Nephron (organoid): Measurements from ENCODE around the gene CYP1B1.
A peak's percentile ranks its signal among the peaks of the same experiment; 100 is the strongest.

Source experiments
- H3K27ac Mint-ChIP-seq, 3 experiments: 2 replicates each; pipeline ENCODE4 v1.8.0; 2020; ENCODE audit warnings: mixed read lengths in 3 of 3, mild to moderate bottlenecking in 2 of 3, moderate library complexity in 1 of 3
- H3K27me3 Mint-ChIP-seq: 2 replicates; pipeline ENCODE4 v1.8.0; 2021; ENCODE audit warnings: low read depth, mild to moderate bottlenecking, moderate library complexity, mixed read lengths
- H3K36me3 Mint-ChIP-seq: 2 replicates; pipeline ENCODE4 v1.8.0; 2020; ENCODE audit warnings: low read depth, mixed read lengths
- H3K4me1 Mint-ChIP-seq: 2 replicates; pipeline ENCODE4 v1.8.0; 2020; ENCODE audit warnings: mixed read lengths
- H3K4me3 Mint-ChIP-seq, 3 experiments: 2 replicates each; pipeline ENCODE4 v1.8.0; 2020; ENCODE audit warnings: mild to moderate bottlenecking in 3 of 3, mixed read lengths in 3 of 3, moderate library complexity in 2 of 3
- H3K9me3 Mint-ChIP-seq: 2 replicates; pipeline ENCODE4 v1.8.0; 2020; ENCODE audit warnings: mixed read lengths
- TF ChIP-seq, protein P1 (sequence below), 3 experiments: fragments of 200-600 bp; sonication (generic); IDR thresholded peaks; one replicate each; pipeline ENCODE4 v1.5.0; 2021; ENCODE audit warnings: antibody characterized with exemption in 3 of 3; ENCODE audit not compliant: unreplicated experiment in 3 of 3

The CYP1B1 gene

DNA sequence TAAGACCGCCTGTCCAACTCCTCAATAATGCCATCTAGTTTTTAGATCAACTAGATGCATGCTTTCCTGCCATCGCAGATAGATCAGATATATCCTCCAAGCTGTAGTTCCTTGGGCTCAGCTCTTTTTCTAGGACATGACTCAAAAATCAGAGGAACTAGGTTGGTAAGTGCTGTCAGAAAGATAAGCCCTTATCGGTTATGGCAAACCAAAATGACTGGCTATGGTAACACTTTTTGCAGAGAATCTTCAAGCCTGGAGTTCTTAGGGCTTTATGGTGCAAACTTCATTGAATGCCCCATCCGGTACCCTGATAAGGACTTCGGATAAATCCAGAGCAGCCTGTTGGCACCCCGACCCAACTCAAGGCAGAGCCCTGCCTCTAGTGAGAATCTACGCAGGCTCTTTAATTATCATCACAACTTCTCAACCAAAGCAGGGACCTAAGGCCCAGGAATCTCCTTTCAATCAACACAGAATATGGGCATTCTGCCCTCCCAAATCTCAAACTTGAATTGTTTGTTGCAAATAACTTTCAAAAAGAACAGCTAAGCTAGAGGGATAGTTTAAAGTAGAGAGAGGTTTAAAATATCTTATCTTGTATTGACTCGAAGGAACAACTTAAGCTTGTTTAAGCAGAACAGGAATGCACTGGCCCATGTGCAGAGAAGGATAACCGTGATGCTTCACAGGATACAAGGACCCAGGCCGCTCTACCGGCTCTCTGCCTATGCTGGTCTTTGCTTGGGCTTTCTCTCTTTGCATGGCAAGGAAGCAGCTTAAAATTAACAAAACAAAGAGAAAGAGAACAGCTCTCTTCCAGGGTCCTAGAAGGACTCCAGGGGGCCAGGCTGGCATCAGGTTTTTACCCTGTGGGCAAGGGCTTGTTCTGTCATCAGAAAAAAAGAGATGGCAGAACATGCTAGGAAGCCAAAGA, 3.4 kb upstream of the CYP1B1 start:
- H3K4me3 Mint-ChIP-seq, result peak overlapping the region in 2 of 3 experiments; percentile 34 to 46
- peaks cover 63% of the 10 kb centered on the region for H3K27me3 Mint-ChIP-seq
- no peaks in the 10 kb centered on the region for H3K36me3 Mint-ChIP-seq

GRCh38 chr2:38077431-38077769, 1.4 kb upstream of the CYP1B1 start:
- H3K27ac Mint-ChIP-seq, result peak overlapping the region; percentile 84 to 96 (median 92)
- TF ChIP-seq, protein P1, sequence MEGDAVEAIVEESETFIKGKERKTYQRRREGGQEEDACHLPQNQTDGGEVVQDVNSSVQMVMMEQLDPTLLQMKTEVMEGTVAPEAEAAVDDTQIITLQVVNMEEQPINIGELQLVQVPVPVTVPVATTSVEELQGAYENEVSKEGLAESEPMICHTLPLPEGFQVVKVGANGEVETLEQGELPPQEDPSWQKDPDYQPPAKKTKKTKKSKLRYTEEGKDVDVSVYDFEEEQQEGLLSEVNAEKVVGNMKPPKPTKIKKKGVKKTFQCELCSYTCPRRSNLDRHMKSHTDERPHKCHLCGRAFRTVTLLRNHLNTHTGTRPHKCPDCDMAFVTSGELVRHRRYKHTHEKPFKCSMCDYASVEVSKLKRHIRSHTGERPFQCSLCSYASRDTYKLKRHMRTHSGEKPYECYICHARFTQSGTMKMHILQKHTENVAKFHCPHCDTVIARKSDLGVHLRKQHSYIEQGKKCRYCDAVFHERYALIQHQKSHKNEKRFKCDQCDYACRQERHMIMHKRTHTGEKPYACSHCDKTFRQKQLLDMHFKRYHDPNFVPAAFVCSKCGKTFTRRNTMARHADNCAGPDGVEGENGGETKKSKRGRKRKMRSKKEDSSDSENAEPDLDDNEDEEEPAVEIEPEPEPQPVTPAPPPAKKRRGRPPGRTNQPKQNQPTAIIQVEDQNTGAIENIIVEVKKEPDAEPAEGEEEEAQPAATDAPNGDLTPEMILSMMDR (IDR thresholded peaks at IDR 0.05; ENCODE audit: unreplicated experiment in 3 of 3), result no peak
- peak overlapping the region; percentile 81 to 83 (median 82) for H3K4me3 Mint-ChIP-seq
- peaks cover 72% of the 10 kb centered on the region for H3K27me3 Mint-ChIP-seq
- H3K4me1 Mint-ChIP-seq, result peaks cover 20% of the 10 kb centered on the region
- no peaks in the 10 kb centered on the region for H3K9me3 Mint-ChIP-seq
- peaks cover 15% of the 10 kb centered on the region for H3K36me3 Mint-ChIP-seq

More for the DNA sequence above, 3.4 kb upstream of the CYP1B1 start:
- Mint-ChIP-seq H3K27ac (peak overlapping the region; percentile 21 to 75 (median 42)), H3K9me3 (no peaks in the 10 kb centered on the region), H3K4me1 (peaks cover 11% of the 10 kb centered on the region)
- TF ChIP-seq, protein P1 (IDR thresholded peaks at IDR 0.05; ENCODE audit: unreplicated experiment in 3 of 3), result no peak

GRCh38 chr2:38076710-38077430, 919 bp upstream of the CYP1B1 start:
- Mint-ChIP-seq H3K27ac (peak overlapping the region; percentile 84 to 97 (median 92)), H3K9me3 (no peaks in the 10 kb centered on the region), H3K36me3 (peaks cover 15% of the 10 kb centered on the region), H3K27me3 (peaks cover 69% of the 10 kb centered on the region), H3K4me3 (peak overlapping the region; percentile 86 to 91 (median 91)), H3K4me1 (peaks cover 20% of the 10 kb centered on the region)
- TF ChIP-seq, protein P1 (IDR thresholded peaks at IDR 0.05; ENCODE audit: unreplicated experiment in 3 of 3), result peak in 2 of 3 experiments; percentile 1 to 22

- peaks cover 15% of the 10 kb centered on the region for H3K36me3 Mint-ChIP-seq
- H3K27ac Mint-ChIP-seq, result peak overlapping the region; percentile 84 to 97 (median 92)
- TF ChIP-seq, protein P1 (IDR thresholded peaks at IDR 0.05; ENCODE audit: unreplicated experiment in 3 of 3), result peak; percentile 59 to 66 (median 62)
Measured at GRCh38 chr2:38076152-38076709, 280 bp upstream of the CYP1B1 start.

GRCh38 chr2:38074764-38075506, 1.0 kb downstream of the CYP1B1 start:
- Mint-ChIP-seq H3K27me3 (peaks cover 72% of the 10 kb centered on the region), H3K4me1 (peaks cover 20% of the 10 kb centered on the region), H3K9me3 (no peaks in the 10 kb centered on the region), H3K27ac (peak overlapping the region; percentile 78 to 94 (median 82)), H3K36me3 (peaks cover 25% of the 10 kb centered on the region), H3K4me3 (peak overlapping the region; percentile 88 to 93 (median 91))
- TF ChIP-seq, protein P1 (IDR thresholded peaks at IDR 0.05; ENCODE audit: unreplicated experiment in 3 of 3), result no peak

More at GRCh38 chr2:38076152-38076709, 280 bp upstream of the CYP1B1 start:
- Mint-ChIP-seq H3K27me3 (peaks cover 71% of the 10 kb centered on the region), H3K4me1 (peaks cover 20% of the 10 kb centered on the region), H3K4me3 (peak overlapping the region; percentile 86 to 91 (median 91)), H3K9me3 (no peaks in the 10 kb centered on the region)
